Nephron progenitor cell (in vitro differentiated cells): Measurements from ENCODE around the gene SLC35F3.

Experiments used
- DNase-seq: peaks from one replicate; pipeline ENCODE4 v3.0.0; 2021
- H3K27ac Mint-ChIP-seq: 2 replicates; pipeline ENCODE4 v1.8.0; 2021; ENCODE audit warnings: mild to moderate bottlenecking, moderate library complexity, mixed read lengths
- H3K27me3 Mint-ChIP-seq: 2 replicates; pipeline ENCODE4 v1.8.0; 2021; ENCODE audit warnings: mild to moderate bottlenecking, low read depth, mixed read lengths; ENCODE audit not compliant: poor library complexity
- H3K36me3 Mint-ChIP-seq: 2 replicates; pipeline ENCODE4 v1.8.0; 2021; ENCODE audit warnings: low read depth, mixed read lengths
- H3K4me1 Mint-ChIP-seq: 2 replicates; pipeline ENCODE4 v1.8.0; 2021; ENCODE audit warnings: mixed read lengths
- H3K4me3 Mint-ChIP-seq: 2 replicates; pipeline ENCODE4 v1.8.0; 2021; ENCODE audit warnings: mild to moderate bottlenecking, moderate library complexity, mixed read lengths
- H3K9me3 Mint-ChIP-seq: 2 replicates; pipeline ENCODE4 v1.8.0; 2021; ENCODE audit warnings: mild to moderate bottlenecking, moderate library complexity, mixed read lengths
- TF ChIP-seq, protein P1 (sequence below): fragments of 200-600 bp; sonication (generic); IDR thresholded peaks from 2 replicates; pipeline ENCODE4 v1.5.0; 2021; ENCODE audit warnings: antibody characterized with exemption

SLC35F3 gene

DNA sequence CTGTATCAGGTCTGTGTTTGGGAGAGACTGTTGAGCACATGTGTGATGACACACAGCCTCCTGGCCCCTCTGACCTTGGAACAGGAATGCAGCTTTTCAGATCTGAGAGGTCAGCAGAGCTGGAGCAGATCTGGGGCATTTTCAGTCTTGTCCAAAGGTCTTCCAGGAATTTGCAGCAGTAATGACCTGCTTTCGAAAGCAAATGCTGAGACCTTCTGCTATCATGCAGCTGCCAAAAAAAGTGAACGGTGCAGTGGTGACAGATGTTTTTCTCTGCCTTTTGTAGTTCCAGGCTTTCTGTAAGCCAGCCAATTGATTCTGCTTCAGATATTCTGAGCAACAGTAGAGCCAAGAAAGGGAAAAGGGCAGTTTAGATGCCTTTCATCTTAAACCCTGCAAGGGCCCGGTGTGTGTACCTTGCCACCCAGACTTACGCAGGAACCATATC lies 331.0 kb downstream of the SLC35F3 start:
- Mint-ChIP-seq H3K27me3 (peaks cover 22% of the 10 kb centered on the region), H3K27ac (no peak overlapping the region), H3K4me3 (no peak overlapping the region), H3K36me3 (no peaks in the 10 kb centered on the region), H3K4me1 (peaks cover 8% of the 10 kb centered on the region), H3K9me3 (no peaks in the 10 kb centered on the region)
- TF ChIP-seq, protein P1, sequence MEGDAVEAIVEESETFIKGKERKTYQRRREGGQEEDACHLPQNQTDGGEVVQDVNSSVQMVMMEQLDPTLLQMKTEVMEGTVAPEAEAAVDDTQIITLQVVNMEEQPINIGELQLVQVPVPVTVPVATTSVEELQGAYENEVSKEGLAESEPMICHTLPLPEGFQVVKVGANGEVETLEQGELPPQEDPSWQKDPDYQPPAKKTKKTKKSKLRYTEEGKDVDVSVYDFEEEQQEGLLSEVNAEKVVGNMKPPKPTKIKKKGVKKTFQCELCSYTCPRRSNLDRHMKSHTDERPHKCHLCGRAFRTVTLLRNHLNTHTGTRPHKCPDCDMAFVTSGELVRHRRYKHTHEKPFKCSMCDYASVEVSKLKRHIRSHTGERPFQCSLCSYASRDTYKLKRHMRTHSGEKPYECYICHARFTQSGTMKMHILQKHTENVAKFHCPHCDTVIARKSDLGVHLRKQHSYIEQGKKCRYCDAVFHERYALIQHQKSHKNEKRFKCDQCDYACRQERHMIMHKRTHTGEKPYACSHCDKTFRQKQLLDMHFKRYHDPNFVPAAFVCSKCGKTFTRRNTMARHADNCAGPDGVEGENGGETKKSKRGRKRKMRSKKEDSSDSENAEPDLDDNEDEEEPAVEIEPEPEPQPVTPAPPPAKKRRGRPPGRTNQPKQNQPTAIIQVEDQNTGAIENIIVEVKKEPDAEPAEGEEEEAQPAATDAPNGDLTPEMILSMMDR = no peak
- DNase-seq = no peak

- H3K27me3 Mint-ChIP-seq = peaks cover 26% of the 10 kb centered on the region
Measured at GRCh38 chr1:234237393-234237792, 332.9 kb downstream of the SLC35F3 start.

GRCh38 chr1:234238060-234238459 lies 333.6 kb downstream of the SLC35F3 start:
- H3K27me3 Mint-ChIP-seq = peaks cover 26% of the 10 kb centered on the region
- no peak overlapping the region for H3K27ac Mint-ChIP-seq
- H3K4me3 Mint-ChIP-seq = no peak overlapping the region
- TF ChIP-seq, protein P1 = no peak
- H3K4me1 Mint-ChIP-seq = peaks cover 4% of the 10 kb centered on the region
- no peak for DNase-seq
- no peaks in the 10 kb centered on the region for H3K36me3 Mint-ChIP-seq
- no peaks in the 10 kb centered on the region for H3K9me3 Mint-ChIP-seq

More at GRCh38 chr1:234237393-234237792, 332.9 kb downstream of the SLC35F3 start:
- Mint-ChIP-seq H3K4me3 (no peak overlapping the region), H3K27ac (no peak overlapping the region), H3K4me1 (peaks cover 4% of the 10 kb centered on the region), H3K9me3 (no peaks in the 10 kb centered on the region), H3K36me3 (no peaks in the 10 kb centered on the region)
- TF ChIP-seq, protein P1 = no peak
- DNase-seq = no peak

GRCh38 chr1:234239515-234239914 lies 335.0 kb downstream of the SLC35F3 start:
- no peak for DNase-seq
- Mint-ChIP-seq H3K4me1 (no peaks in the 10 kb centered on the region), H3K27ac (no peak overlapping the region), H3K9me3 (no peaks in the 10 kb centered on the region), H3K4me3 (no peak overlapping the region), H3K36me3 (no peaks in the 10 kb centered on the region), H3K27me3 (peaks cover 24% of the 10 kb centered on the region)
- TF ChIP-seq, protein P1 = no peak

GRCh38 chr1:234239936-234240335 lies 335.5 kb downstream of the SLC35F3 start:
- no peaks in the 10 kb centered on the region for H3K9me3 Mint-ChIP-seq
- H3K27me3 Mint-ChIP-seq = peaks cover 24% of the 10 kb centered on the region
- H3K36me3 Mint-ChIP-seq = no peaks in the 10 kb centered on the region
- TF ChIP-seq, protein P1 = no peak
- H3K27ac Mint-ChIP-seq = no peak overlapping the region
- no peak for DNase-seq
- no peak overlapping the region for H3K4me3 Mint-ChIP-seq
- H3K4me1 Mint-ChIP-seq = no peaks in the 10 kb centered on the region

GRCh38 chr1:234240680-234241079 lies 336.2 kb downstream of the SLC35F3 start:
- DNase-seq = no peak
- Mint-ChIP-seq H3K9me3 (no peaks in the 10 kb centered on the region), H3K4me3 (no peak overlapping the region), H3K27ac (no peak overlapping the region), H3K4me1 (no peaks in the 10 kb centered on the region), H3K36me3 (no peaks in the 10 kb centered on the region), H3K27me3 (peaks cover 23% of the 10 kb centered on the region)
- TF ChIP-seq, protein P1 = no peak
